ENCODE data around the gene ARID3B. TPM values are rescaled to one million over a fixed set of nuclear protein-coding genes. Genes with fewer than 3 reads are reported as not detected.

ARID3B gene
- total RNA-seq, 1 experiment from 2014 or later: 8.1 TPM

- peak within 1 kb of the TSS; percentile 92 for H3K4me2 ChIP-seq (ENCODE audit: low read length)
- ChIA-PET RAD21 (ENCODE audit: low non-redundant PET in 1 of 2, low total read pairs in 2 of 2, uncharacterized antibody in 2 of 2, unreplicated experiment in 2 of 2) (no interaction called here), CTCF (interaction anchor here (0.8 to 1.3 kb wide), 3 partner anchors 21 to 153 kb away, joined by 3 to 4 read pairs (median 3); no protein-coding TSS in a partner anchor), POLR2A (interaction anchor here (0.9 kb wide), 1 partner anchor 75 kb away, joined by 4 read pairs; the partner anchor contains the start of gene ARID3B)
- DNase-seq (ENCODE audit: low read depth, low spot score) (peak; percentile 86), ATAC-seq (peak; percentile 92)
- intact Hi-C loops (cut with micrococcal nuclease): loop anchor here (2.0 kb wide), 1 partner anchor 75 kb away; the partner anchor contains the start of gene ARID3B
- BruUV-seq (replicated peaks): no TSS peak
- no peaks in the 10 kb centered on the region for H3K9me3 ChIP-seq (ENCODE audit: control insufficient read depth in 1 of 2, insufficient read depth in 1 of 2, low read depth in 1 of 2, low read length in 2 of 2)
- peaks cover 51% of the 10 kb centered on the region for H3K79me2 ChIP-seq (ENCODE audit: insufficient read depth, low read length)
- H3K4me1 ChIP-seq (ENCODE audit: control insufficient read depth in 1 of 2, insufficient read depth in 2 of 2, low read length in 2 of 2): peaks cover 9 to 29% of the 10 kb centered on the region in 2 experiments; a peak in 3 of 4 replicates
- peak within 1 kb of the TSS; percentile 90 for H3K27ac ChIP-seq (ENCODE audit: low read depth, low read length)
- peak within 1 kb of the TSS; percentile 99 for H3K4me3 ChIP-seq (replicated peaks in 1 of 2; ENCODE audit: low read depth in 1 of 2, low read length in 2 of 2)
- TF ChIP-seq POLR2A (IDR thresholded peaks at IDR 0.05; ENCODE audit: borderline replicate concordance, extremely low read depth, insufficient read depth, insufficient read length) (no peak), YY1 (IDR thresholded peaks at IDR 0.05; ENCODE audit: extremely low read depth, insufficient replicate concordance, low read depth, low read length) (peak; percentile 72), POLR2AphosphoS5 (IDR thresholded peaks at IDR 0.05; ENCODE audit: low read depth, low read length) (peak; percentile 81), ZFX (IDR thresholded peaks at IDR 0.05) (peak; percentile 100), CEBPB (IDR thresholded peaks at IDR 0.05; ENCODE audit: low read depth) (no peak), SP1 (IDR thresholded peaks at IDR 0.05; ENCODE audit: low read depth) (no peak), EZH2 (IDR thresholded peaks at IDR 0.05) (no peak), TCF7L2 (IDR thresholded peaks at IDR 0.05; ENCODE audit: borderline replicate concordance, extremely low read depth, insufficient read depth, insufficient read length) (peak; percentile 54), ZBTB33 (IDR thresholded peaks at IDR 0.05; ENCODE audit: extremely low read depth, insufficient replicate concordance, low read length) (peak; percentile 77)
- H3K27me3 ChIP-seq (ENCODE audit: insufficient read depth, low read length): no peaks in the 10 kb centered on the region
- H3K9me2 ChIP-seq (ENCODE audit: insufficient read depth): no peaks in the 10 kb centered on the region
- H4K20me1 ChIP-seq (ENCODE audit: insufficient read depth): no peaks in the 10 kb centered on the region
- H2AFZ ChIP-seq (ENCODE audit: low read depth, low read length, poor library complexity, severe bottlenecking): no peak within 1 kb of the TSS
- H3K9ac ChIP-seq (ENCODE audit: low read length): peak within 1 kb of the TSS; percentile 99
- H3K36me3 ChIP-seq (ENCODE audit: control insufficient read depth in 1 of 2, insufficient read depth in 2 of 2, low read length in 2 of 2): peaks cover 0 to 15% of the 10 kb centered on the region in 2 experiments; a peak in 2 of 4 replicates
Measured at GRCh38 chr15:74615508-74616365, 74.7 kb downstream of the ARID3B start, which contains the start of gene CLK3. TSS of gene CLK3 (plus strand) at chr15:74615836. CDS start at chr15:74619197, 3,361 bp downstream.
